HEK293T (cell line): ENCODE measurements around the gene ACHE.

Experiments used
- BHLHE40 ChIP-seq: fragments of 450-650 bp; IDR thresholded peaks from 2 replicates; pipeline ENCODE4 v1.6.1; 2016; ENCODE audit warnings: mild to moderate bottlenecking, moderate library complexity, borderline replicate concordance
- FOXM1 ChIP-seq: fragments of 450-650 bp; IDR thresholded peaks from 2 replicates; pipeline ENCODE4 v1.6.1; 2017; ENCODE audit warnings: mild to moderate bottlenecking, borderline replicate concordance
- PKNOX1 ChIP-seq: fragments of 450-650 bp; IDR thresholded peaks from 2 replicates; pipeline ENCODE4 v1.6.1; 2016

GRCh38 chr7:100866729-100867039 lies 29.0 kb downstream of the ACHE start:
- TF ChIP-seq BHLHE40 (no peak), PKNOX1 (no peak), FOXM1 (no peak)
